GM19043 (cell line): ENCODE measurements around the gene NEDD4.
"Not testable (repeated sequence)": the region's sequence is repeated elsewhere in the genome, so short reads cannot be mapped to it uniquely, and the experiment has no call there.

Experiments
- ATAC-seq: cut with Tn5 transposase; IDR thresholded peaks from one replicate; pipeline ENCODE4 v1.9.1; 2021; ENCODE audit warnings: low read depth; ENCODE audit not compliant: unreplicated experiment

The NEDD4 gene

GRCh38 chr15:55900019-55900418 lies 93.4 kb downstream of the NEDD4 start:
- no peak for ATAC-seq

GRCh38 chr15:55899537-55899936 lies 93.9 kb downstream of the NEDD4 start:
- ATAC-seq: no peak

- no peak for ATAC-seq
Measured at GRCh38 chr15:55897560-55898336, 95.7 kb downstream of the NEDD4 start.

- ATAC-seq: no peak
Measured at GRCh38 chr15:55894399-55894965, 98.9 kb downstream of the NEDD4 start.

GRCh38 chr15:55893852-55894251 lies 99.6 kb downstream of the NEDD4 start:
- ATAC-seq: no peak

- no peak for ATAC-seq
Measured at GRCh38 chr15:55891196-55891595, 102.2 kb downstream of the NEDD4 start.

GRCh38 chr15:55884223-55884622 lies 109.2 kb downstream of the NEDD4 start:
- no peak for ATAC-seq

GRCh38 chr15:55879181-55879580 lies 114.2 kb downstream of the NEDD4 start:
- ATAC-seq: no peak

- ATAC-seq: no peak
Measured at GRCh38 chr15:55873024-55873720, 120.2 kb downstream of the NEDD4 start.

GRCh38 chr15:55872471-55872870 lies 120.9 kb downstream of the NEDD4 start:
- ATAC-seq: no peak

GRCh38 chr15:55869660-55870059 lies 123.8 kb downstream of the NEDD4 start:
- no peak for ATAC-seq

- no peak for ATAC-seq
Measured at GRCh38 chr15:55868707-55869106, 124.7 kb downstream of the NEDD4 start.

GRCh38 chr15:55868291-55868690 lies 125.1 kb downstream of the NEDD4 start:
- not testable (repeated sequence) for ATAC-seq

GRCh38 chr15:55863911-55864310 lies 129.5 kb downstream of the NEDD4 start:
- no peak for ATAC-seq

- ATAC-seq: no peak
Measured at GRCh38 chr15:55861115-55861514, 132.3 kb downstream of the NEDD4 start.

GRCh38 chr15:55860468-55860867 lies 132.9 kb downstream of the NEDD4 start:
- no peak for ATAC-seq

GRCh38 chr15:55859681-55860080 lies 133.7 kb downstream of the NEDD4 start:
- no peak for ATAC-seq

GRCh38 chr15:55858661-55859060 lies 134.8 kb downstream of the NEDD4 start:
- no peak for ATAC-seq

- ATAC-seq: no peak
Measured at GRCh38 chr15:55856506-55857164, 136.8 kb downstream of the NEDD4 start.

GRCh38 chr15:55853134-55853533 lies 140.3 kb downstream of the NEDD4 start:
- no peak for ATAC-seq

- peak; percentile 70 for ATAC-seq
Measured at GRCh38 chr15:55846116-55846707, 147.2 kb downstream of the NEDD4 start.
